ENCODE results near the gene CHTOP. TPM values are rescaled to one million over a fixed set of nuclear protein-coding genes. Genes with fewer than 3 reads are reported as not detected.
A peak's percentile ranks its signal among the peaks of the same experiment; 100 is the strongest.

Gene CHTOP
- total RNA-seq, 1 donor from 2014 or later, result 110 TPM

GRCh38 chr1:153608089-153608682 is 25.7 kb upstream of the CHTOP start:
- no peak overlapping the region for H3K27ac Mint-ChIP-seq
- H3K4me1 Mint-ChIP-seq, result no peaks in the 10 kb centered on the region
- no peak for DNase-seq
- no peaks in the 10 kb centered on the region for H3K9me3 Mint-ChIP-seq
- intact Hi-C loops (cut with micrococcal nuclease), result no loop called here
- H3K4me3 Mint-ChIP-seq, result no peak overlapping the region
- H3K36me3 Mint-ChIP-seq (ENCODE audit: low read depth), result no peaks in the 10 kb centered on the region
- H3K27me3 Mint-ChIP-seq, result no peaks in the 10 kb centered on the region

DNA sequence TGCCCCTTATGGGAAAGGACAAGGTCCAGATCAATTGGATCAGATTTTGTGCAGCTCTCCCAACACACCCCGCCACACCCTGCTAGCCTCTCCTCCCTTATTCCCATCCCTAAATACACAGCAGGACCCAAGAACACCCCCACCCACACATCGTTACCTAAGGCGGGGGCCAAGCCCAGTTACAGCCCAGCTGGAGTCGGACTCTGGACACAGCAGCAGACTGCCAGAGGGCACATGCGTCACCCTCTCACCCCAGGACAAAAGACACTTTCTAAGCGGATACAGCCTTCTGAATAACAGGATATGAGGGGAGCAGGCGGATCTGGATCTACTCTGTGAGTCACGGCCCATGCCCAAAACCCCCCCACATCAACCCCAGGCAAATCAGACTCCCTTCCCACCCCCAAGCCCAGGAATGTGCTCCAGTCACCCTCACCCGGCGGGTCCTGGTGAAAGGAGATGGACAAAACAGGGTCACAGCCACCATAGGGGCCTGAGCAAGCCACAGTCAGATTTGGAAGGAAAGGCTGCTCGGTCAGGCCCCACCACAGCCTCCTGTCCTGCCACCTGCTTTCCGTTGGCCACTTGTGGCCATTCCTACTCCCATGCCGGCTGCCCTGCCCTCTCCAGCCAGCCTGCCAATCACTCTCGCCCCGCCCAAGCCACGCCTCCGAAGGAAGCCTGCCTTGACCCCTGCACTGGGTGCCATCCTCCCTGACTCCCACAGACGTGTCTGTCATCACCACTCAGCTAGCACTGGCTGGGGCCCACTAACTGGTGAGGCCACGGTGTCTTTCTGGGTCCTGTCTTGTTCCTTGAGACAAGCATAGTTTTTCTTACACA is 24.9 kb upstream of the CHTOP start:
- H3K27me3 Mint-ChIP-seq, result no peaks in the 10 kb centered on the region
- H3K36me3 Mint-ChIP-seq (ENCODE audit: low read depth), result no peaks in the 10 kb centered on the region
- no peaks in the 10 kb centered on the region for H3K9me3 Mint-ChIP-seq
- no peak overlapping the region for H3K4me3 Mint-ChIP-seq
- intact Hi-C loops (cut with micrococcal nuclease), result no loop called here
- no peak for DNase-seq
- no peaks in the 10 kb centered on the region for H3K4me1 Mint-ChIP-seq
- no peak overlapping the region for H3K27ac Mint-ChIP-seq

DNA sequence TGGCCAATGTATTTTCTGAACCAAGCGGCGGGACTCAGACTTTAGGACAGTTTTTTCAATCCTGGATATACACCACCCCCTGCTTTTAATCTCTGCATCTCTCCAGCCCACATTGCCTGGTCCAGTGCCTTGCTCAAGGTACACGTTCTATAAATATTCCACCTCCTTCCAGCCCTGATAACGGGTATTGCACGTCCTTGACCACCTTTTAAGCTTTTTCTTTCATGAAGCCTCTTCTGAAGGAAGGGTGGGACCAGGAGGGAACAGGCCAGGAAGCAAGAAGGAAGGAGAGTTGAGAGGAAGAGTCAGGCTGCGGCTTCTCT is 24.3 kb upstream of the CHTOP start:
- Mint-ChIP-seq H3K4me3 (no peak overlapping the region), H3K27ac (no peak overlapping the region), H3K4me1 (no peaks in the 10 kb centered on the region), H3K36me3 (ENCODE audit: low read depth) (no peaks in the 10 kb centered on the region), H3K27me3 (no peaks in the 10 kb centered on the region), H3K9me3 (no peaks in the 10 kb centered on the region)
- no peak for DNase-seq
- intact Hi-C loops (cut with micrococcal nuclease), result no loop called here

DNA sequence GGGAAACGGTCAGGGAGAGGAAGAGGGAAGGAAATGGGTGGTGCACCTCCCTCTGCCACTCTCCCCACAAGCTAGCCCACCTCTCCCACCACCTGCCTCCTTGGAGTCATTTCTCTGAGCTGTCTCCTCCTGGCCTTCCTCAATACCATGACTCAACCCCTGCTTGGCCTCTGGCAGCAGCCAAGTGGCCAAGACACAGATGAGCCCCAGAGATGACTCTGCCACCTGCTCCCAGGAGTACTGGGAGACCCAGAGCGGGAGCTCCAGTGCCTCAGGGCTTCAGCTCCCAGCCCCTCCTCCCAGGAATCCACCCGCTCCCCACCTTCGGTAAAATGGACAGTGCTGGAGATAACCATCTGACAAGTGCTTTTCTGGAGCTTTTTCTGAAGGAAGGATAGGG is 23.5 kb upstream of the CHTOP start:
- Mint-ChIP-seq H3K27ac (no peak overlapping the region), H3K4me1 (no peaks in the 10 kb centered on the region), H3K4me3 (no peak overlapping the region), H3K9me3 (no peaks in the 10 kb centered on the region), H3K36me3 (ENCODE audit: low read depth) (no peaks in the 10 kb centered on the region), H3K27me3 (no peaks in the 10 kb centered on the region)
- intact Hi-C loops (cut with micrococcal nuclease), result no loop called here
- DNase-seq, result no peak

GRCh38 chr1:153610811-153611301 is 23.0 kb upstream of the CHTOP start:
- Mint-ChIP-seq H3K4me3 (no peak overlapping the region), H3K36me3 (ENCODE audit: low read depth) (no peaks in the 10 kb centered on the region), H3K4me1 (no peaks in the 10 kb centered on the region), H3K27ac (no peak overlapping the region), H3K9me3 (no peaks in the 10 kb centered on the region), H3K27me3 (no peaks in the 10 kb centered on the region)
- DNase-seq, result no peak
- intact Hi-C loops (cut with micrococcal nuclease), result no loop called here

GRCh38 chr1:153611356-153611755 is 22.5 kb upstream of the CHTOP start:
- no peaks in the 10 kb centered on the region for H3K9me3 Mint-ChIP-seq
- no peaks in the 10 kb centered on the region for H3K36me3 Mint-ChIP-seq (ENCODE audit: low read depth)
- H3K27me3 Mint-ChIP-seq, result no peaks in the 10 kb centered on the region
- DNase-seq, result no peak
- intact Hi-C loops (cut with micrococcal nuclease), result no loop called here
- H3K4me3 Mint-ChIP-seq, result no peak overlapping the region
- H3K4me1 Mint-ChIP-seq, result no peaks in the 10 kb centered on the region
- H3K27ac Mint-ChIP-seq, result no peak overlapping the region

DNA sequence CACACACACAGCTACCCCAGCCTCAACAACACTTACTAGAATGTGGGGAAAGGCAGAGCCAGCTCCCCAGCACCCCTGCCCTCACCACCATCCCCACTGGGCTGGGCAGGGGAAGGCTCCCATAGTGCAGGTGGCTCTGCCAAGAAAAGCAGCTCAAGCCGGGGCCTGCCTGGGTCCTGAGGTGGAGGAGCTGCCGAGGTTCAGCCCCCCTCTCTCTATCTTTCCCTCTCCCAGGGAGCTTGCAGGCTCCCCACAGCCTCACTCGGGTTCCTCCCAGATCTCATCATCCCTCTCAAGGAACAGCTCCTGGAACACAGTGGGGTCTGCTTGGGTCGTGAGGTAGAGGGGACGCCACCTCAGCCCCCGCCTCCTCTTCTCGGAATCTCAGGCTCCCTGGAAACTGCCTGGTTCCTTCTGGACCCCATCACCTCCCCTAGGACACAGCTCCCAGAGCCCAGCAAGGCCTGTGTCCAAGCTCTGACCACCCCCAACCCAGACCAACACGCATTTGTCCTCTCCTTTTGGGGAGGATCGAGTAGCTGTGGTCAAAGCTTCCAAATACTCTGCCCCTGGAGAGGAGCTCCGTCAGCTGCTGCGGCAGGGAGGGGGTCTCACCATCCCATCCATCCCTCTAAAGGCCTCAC is 21.6 kb upstream of the CHTOP start:
- no peak overlapping the region for H3K27ac Mint-ChIP-seq
- H3K36me3 Mint-ChIP-seq (ENCODE audit: low read depth), result no peaks in the 10 kb centered on the region
- no peaks in the 10 kb centered on the region for H3K27me3 Mint-ChIP-seq
- no peaks in the 10 kb centered on the region for H3K9me3 Mint-ChIP-seq
- intact Hi-C loops (cut with micrococcal nuclease), result no loop called here
- H3K4me1 Mint-ChIP-seq, result peaks cover 4% of the 10 kb centered on the region
- DNase-seq, result no peak
- no peak overlapping the region for H3K4me3 Mint-ChIP-seq

GRCh38 chr1:153612755-153613331 is 21.0 kb upstream of the CHTOP start, which contains the start of gene S100A16:
S100A16 (minus strand) TSS chr1:153613137; CDS start chr1:153608151, 4,986 bp downstream.
- intact Hi-C loops (cut with micrococcal nuclease), result no loop called here
- H3K27ac Mint-ChIP-seq, result no peak within 1 kb of the TSS

DNA sequence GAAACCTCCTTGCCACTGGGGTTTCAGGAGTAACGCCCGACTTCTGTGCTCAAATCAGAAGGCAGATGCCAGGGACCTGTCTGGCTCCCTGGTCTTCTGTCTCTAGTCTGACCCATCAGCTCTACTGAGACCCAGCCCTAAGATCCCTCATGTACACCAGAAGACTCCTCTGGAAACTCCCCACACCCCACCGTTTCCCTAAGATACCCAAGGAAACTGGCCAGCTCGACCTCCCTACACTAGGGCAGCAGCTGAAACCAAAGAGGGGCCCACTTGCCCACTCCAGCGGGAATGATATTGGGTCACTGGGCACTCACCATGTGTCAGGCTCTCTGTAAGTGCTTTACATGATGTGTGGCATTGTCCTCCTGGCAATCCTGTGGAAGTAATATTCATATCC is 20.5 kb upstream of the CHTOP start:
- intact Hi-C loops (cut with micrococcal nuclease), result no loop called here

More at GRCh38 chr1:153612755-153613331, 21.0 kb upstream of the CHTOP start, which contains the start of gene S100A16:
- Mint-ChIP-seq H3K4me1 (peaks cover 8% of the 10 kb centered on the region), H3K4me3 (no peak within 1 kb of the TSS), H3K9me3 (no peaks in the 10 kb centered on the region), H3K27me3 (no peaks in the 10 kb centered on the region), H3K36me3 (ENCODE audit: low read depth) (no peaks in the 10 kb centered on the region)
- DNase-seq, result no peak

GRCh38 chr1:153614189-153614900 is 19.5 kb upstream of the CHTOP start:
- H3K27ac Mint-ChIP-seq, result no peak overlapping the region
- H3K9me3 Mint-ChIP-seq, result no peaks in the 10 kb centered on the region
- peaks cover 8% of the 10 kb centered on the region for H3K4me1 Mint-ChIP-seq
- H3K36me3 Mint-ChIP-seq (ENCODE audit: low read depth), result no peaks in the 10 kb centered on the region
- no peak for DNase-seq
- intact Hi-C loops (cut with micrococcal nuclease), result no loop called here
- H3K27me3 Mint-ChIP-seq, result no peaks in the 10 kb centered on the region
- H3K4me3 Mint-ChIP-seq, result no peak overlapping the region

More for the DNA sequence above, 20.5 kb upstream of the CHTOP start:
- H3K36me3 Mint-ChIP-seq (ENCODE audit: low read depth), result no peaks in the 10 kb centered on the region
- H3K27ac Mint-ChIP-seq, result no peak overlapping the region
- no peaks in the 10 kb centered on the region for H3K27me3 Mint-ChIP-seq
- no peak for DNase-seq
- H3K9me3 Mint-ChIP-seq, result no peaks in the 10 kb centered on the region
- H3K4me3 Mint-ChIP-seq, result no peak overlapping the region
- H3K4me1 Mint-ChIP-seq, result peaks cover 8% of the 10 kb centered on the region

DNA sequence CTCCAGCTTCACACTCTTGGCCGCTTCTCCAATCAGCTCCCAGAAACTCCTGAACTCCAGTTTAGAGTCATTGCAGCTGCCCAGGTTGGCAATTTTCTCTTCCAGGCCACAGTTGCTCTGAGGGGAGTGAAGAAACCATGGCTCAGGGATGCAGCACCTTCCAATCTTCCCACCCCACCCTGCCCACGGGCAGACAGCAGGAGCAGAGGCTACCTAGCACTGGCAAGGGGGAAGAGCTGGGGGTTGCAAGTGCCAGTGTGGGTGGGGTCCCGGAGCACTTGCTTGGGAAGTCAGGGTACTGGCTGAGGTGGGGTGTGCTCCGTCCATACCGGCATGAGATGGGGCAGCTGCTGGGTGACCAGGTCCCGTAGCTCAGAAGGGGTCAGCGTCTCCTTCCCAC is 19.0 kb upstream of the CHTOP start:
- H3K9me3 Mint-ChIP-seq, result no peaks in the 10 kb centered on the region
- intact Hi-C loops (cut with micrococcal nuclease), result no loop called here
- no peak overlapping the region for H3K4me3 Mint-ChIP-seq
- no peak overlapping the region for H3K27ac Mint-ChIP-seq
- H3K27me3 Mint-ChIP-seq, result no peaks in the 10 kb centered on the region
- H3K4me1 Mint-ChIP-seq, result peaks cover 8% of the 10 kb centered on the region
- H3K36me3 Mint-ChIP-seq (ENCODE audit: low read depth), result no peaks in the 10 kb centered on the region
- no peak for DNase-seq

DNA sequence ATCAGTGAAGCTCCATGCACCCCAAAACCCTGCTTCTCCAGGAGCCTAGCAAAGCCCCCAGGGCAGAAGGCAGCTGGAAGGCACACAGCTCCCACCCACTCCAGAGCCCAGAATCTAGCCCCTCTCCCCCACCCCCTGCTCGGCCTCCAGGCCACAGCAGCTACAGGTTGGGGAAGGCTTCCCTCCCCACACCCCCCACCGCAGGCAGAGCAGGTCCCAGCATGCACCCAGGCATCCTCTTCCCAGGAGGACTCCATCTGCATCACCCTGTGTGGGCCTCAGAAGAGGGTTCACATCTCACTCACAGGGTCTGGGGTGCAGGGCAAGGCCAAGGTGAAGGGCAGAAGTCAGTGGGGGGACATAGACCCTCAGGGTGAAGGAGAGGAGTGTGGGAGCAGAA is 18.5 kb upstream of the CHTOP start:
- intact Hi-C loops (cut with micrococcal nuclease), result no loop called here
- Mint-ChIP-seq H3K36me3 (ENCODE audit: low read depth) (no peaks in the 10 kb centered on the region), H3K27ac (no peak overlapping the region), H3K27me3 (no peaks in the 10 kb centered on the region), H3K4me3 (no peak overlapping the region), H3K4me1 (peaks cover 8% of the 10 kb centered on the region), H3K9me3 (no peaks in the 10 kb centered on the region)
- no peak for DNase-seq

GRCh38 chr1:153616144-153616916 is 17.5 kb upstream of the CHTOP start, which contains the start of gene S100A14:
S100A14 (minus strand) TSS chr1:153616325; CDS start chr1:153615858, 467 bp downstream.
- intact Hi-C loops (cut with micrococcal nuclease), result loop anchor here (2.0 kb wide), 1 partner anchor 84 kb away; no protein-coding TSS in a partner anchor

More at GRCh38 chr1:153616144-153616916, 17.5 kb upstream of the CHTOP start, which contains the start of gene S100A14:
- H3K9me3 Mint-ChIP-seq, result no peaks in the 10 kb centered on the region
- no peak for DNase-seq
- no peaks in the 10 kb centered on the region for H3K36me3 Mint-ChIP-seq (ENCODE audit: low read depth)
- peaks cover 8% of the 10 kb centered on the region for H3K4me1 Mint-ChIP-seq
- H3K27me3 Mint-ChIP-seq, result no peaks in the 10 kb centered on the region
- H3K4me3 Mint-ChIP-seq, result no peak within 1 kb of the TSS
- peak within 1 kb of the TSS; percentile 32 for H3K27ac Mint-ChIP-seq

Data from activated CD4-positive, alpha-beta T cell treated with anti-CD3 and anti-CD28 coated beads, Interleukin-2, amount 10 ng/mL, durations not matched to agents 24 days and 14 days (primary cell).